Upper lobe of left lung (tissue), 4 donors: ENCODE measurements around the gene APOF.

ENCODE experiments used
- CTCF ChIP-seq, 6 experiments: fragments of 450-650 bp in 4 of 6; fragments of 200-600 bp in 2 of 6; sonication (generic) in 2 of 6; IDR thresholded peaks; one replicate each; pipeline ENCODE4 v1.5.1; 2016 to 2019; ENCODE audit warnings: antibody characterized with exemption in 6 of 6
- EP300 ChIP-seq, 4 donors: sonication (generic); formaldehyde crosslinking; IDR thresholded peaks; one replicate each; pipeline ENCODE4 v1.5.1; 2017; ENCODE audit warnings: antibody characterized with exemption in 4 of 4, control low read depth in 2 of 4
- POLR2A ChIP-seq, 4 donors: fragments of 450-650 bp; IDR thresholded peaks; one replicate each; pipeline ENCODE4 v1.5.1; 2016 to 2017; ENCODE audit warnings: antibody characterized with exemption in 4 of 4, mild to moderate bottlenecking in 2 of 4
- POLR2AphosphoS5 ChIP-seq, 2 donors: sonication (generic); formaldehyde crosslinking; IDR thresholded peaks; one replicate each; pipeline ENCODE4 v1.5.1; 2017; ENCODE audit warnings: antibody characterized with exemption in 2 of 2

GRCh38 chr12:56351325-56351724, 11.3 kb downstream of the APOF start:
- TF ChIP-seq CTCF (IDR thresholded peaks at IDR 0.05) (no peak), POLR2A (IDR thresholded peaks at IDR 0.05) (no peak), POLR2AphosphoS5 (IDR thresholded peaks at IDR 0.05) (no peak), EP300 (IDR thresholded peaks at IDR 0.05) (no peak)
